Measurements from ENCODE around the gene FRMD4A. TPM values are rescaled to one million over a fixed set of nuclear protein-coding genes. Genes with fewer than 3 reads are reported as not detected.
"Not testable (repeated sequence)": the region's sequence is repeated elsewhere in the genome, so short reads cannot be mapped to it uniquely, and the experiment has no call there.

The FRMD4A gene
- total RNA-seq, 2 experiments from 2014 or later: 7.1 to 7.2 TPM

DNA sequence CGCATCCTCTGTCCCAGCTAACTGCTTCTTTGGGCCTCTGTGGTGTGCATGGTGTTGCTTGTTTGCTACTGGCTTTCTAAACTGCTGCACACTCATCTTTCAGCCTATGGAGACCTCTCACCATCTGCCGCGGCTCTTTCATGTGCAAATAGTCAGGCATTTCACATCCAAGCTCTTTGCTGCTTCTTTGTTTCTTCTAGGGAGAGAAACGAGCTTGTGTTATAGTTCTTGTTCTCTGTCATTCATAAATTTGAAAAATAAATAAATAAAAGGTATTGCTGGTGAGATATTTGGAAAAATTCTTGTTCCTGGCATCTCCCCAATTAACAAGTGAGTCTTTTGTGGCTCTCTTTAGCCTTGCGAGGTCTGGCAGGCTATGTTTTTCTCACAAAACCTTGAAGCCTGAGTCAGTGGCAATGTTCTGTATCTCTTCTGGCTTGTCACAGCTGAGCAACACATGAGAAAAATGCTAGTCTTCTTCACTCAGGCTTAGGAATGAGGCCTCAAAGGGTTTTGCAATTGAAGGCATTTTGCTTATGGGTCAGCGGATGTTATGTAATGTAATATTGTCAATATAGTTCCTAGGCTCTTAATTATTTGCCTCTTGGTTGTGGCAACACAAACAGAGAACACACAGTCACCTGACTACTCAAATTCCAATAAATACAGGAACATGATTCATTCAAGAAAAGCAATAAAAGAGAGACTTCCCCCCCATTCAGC is 274.0 kb downstream of the FRMD4A start:
- H3K27ac Mint-ChIP-seq: no peak overlapping the region
- no peak overlapping the region for H3K4me3 Mint-ChIP-seq
- H3K27me3 Mint-ChIP-seq: no peaks in the 10 kb centered on the region

DNA sequence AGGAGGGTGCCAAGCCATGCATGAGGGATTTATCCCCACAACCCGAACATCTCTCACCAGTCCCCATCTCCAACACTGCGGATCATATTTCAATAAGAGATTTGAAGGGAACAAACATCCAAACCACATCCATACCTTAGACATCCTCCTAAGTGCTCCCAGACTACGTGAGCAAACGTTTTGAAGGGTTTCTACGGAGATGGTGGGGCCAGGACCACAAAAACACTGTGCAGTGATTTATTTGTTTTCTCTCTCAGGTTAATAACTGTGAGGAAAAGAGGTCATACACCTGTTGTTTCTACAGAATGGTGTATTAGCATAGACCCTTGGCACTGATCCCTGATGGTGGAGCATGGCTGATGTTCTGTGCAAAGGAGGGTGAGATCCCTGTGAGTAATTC is 277.8 kb downstream of the FRMD4A start:
- H3K36me3 Mint-ChIP-seq: no peaks in the 10 kb centered on the region
- peaks cover 14% of the 10 kb centered on the region for H3K9me3 Mint-ChIP-seq
- DNase-seq: no peak
- H3K4me3 Mint-ChIP-seq: no peak overlapping the region
- H3K27ac Mint-ChIP-seq: no peak overlapping the region
- H3K27me3 Mint-ChIP-seq: no peaks in the 10 kb centered on the region
- no peaks in the 10 kb centered on the region for H3K4me1 Mint-ChIP-seq

More for the DNA sequence above, 274.0 kb downstream of the FRMD4A start:
- peaks cover 14% of the 10 kb centered on the region for H3K9me3 Mint-ChIP-seq
- DNase-seq: no peak
- no peaks in the 10 kb centered on the region for H3K4me1 Mint-ChIP-seq
- H3K36me3 Mint-ChIP-seq: no peaks in the 10 kb centered on the region

DNA sequence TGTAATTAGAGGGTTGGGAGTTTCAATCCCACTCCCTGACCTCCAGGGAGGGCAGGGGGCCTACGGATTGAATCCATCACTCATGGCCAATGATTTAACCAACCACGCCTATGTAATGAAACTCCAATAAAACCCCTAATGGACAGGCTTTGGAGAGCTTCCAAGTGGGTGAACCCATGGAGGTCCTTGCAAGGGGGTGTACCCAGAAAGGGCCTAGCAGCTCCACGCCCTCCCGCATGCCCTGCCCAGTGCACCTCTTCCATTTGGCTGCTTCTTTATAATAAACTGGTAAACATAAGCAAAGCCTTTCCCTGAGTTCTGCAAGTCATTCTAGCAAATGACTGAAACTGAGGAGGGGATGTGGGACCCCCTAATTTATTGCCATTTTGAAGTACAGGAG is 280.1 kb downstream of the FRMD4A start:
- H3K4me1 Mint-ChIP-seq: peaks cover 4% of the 10 kb centered on the region
- DNase-seq: no peak
- no peaks in the 10 kb centered on the region for H3K36me3 Mint-ChIP-seq
- H3K4me3 Mint-ChIP-seq: no peak overlapping the region
- H3K27me3 Mint-ChIP-seq: no peaks in the 10 kb centered on the region
- H3K9me3 Mint-ChIP-seq: peaks cover 14% of the 10 kb centered on the region
- no peak overlapping the region for H3K27ac Mint-ChIP-seq

DNA sequence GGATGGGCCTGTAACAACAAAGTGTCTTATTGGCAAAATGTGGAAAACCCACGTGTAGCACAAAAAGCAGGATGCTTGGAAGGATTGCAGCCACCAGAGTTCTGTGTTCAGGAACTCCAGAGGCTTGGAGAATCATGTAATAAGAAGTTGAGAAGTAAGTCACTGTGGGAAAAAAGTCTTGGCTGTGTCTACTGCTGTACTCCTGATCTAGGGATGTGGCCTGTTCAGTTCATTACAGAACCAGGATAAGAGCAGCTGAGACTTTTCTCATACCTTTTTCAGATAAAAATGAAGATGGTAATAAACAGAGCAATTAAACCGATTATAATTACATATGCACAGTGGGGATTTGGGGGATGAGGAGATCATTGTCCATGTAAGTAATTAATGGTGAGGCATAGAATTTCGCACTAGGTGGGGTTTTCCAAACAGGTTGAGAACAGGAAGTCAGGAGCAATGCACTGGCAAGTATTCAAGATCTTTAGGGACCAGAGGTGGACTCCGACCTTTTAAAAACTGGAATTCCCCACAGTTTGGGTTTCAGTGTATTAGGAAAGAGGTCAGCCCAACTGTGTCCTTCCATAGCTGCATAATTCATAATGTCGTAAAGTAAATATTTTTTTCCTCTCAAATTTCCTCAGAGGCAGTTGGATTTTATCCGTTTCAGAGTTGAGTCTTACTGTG is 281.7 kb downstream of the FRMD4A start:
- Mint-ChIP-seq H3K36me3 (no peaks in the 10 kb centered on the region), H3K27ac (no peak overlapping the region), H3K4me1 (peaks cover 4% of the 10 kb centered on the region), H3K27me3 (no peaks in the 10 kb centered on the region), H3K9me3 (peaks cover 8% of the 10 kb centered on the region), H3K4me3 (no peak overlapping the region)
- no peak for DNase-seq

DNA sequence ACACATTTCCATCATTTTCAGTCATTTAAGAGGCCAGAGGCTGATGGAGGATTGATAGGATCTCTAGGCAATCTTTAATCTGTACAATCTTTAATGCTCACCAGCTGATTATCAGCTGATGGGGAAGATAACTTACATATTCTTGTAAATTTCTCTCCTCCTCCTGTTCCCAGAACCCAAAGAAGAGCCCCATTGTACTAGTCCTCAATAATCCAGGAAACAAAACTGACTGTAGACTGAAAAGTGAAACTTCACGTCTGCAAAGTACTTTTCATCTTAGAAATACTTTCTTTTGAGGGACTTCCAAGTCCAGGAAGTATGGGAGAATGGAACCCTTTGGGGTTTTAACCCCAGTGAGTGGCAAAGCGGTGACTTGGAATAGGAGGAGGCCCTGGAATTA is 283.3 kb downstream of the FRMD4A start:
- H3K27ac Mint-ChIP-seq: no peak overlapping the region
- peaks cover 4% of the 10 kb centered on the region for H3K4me1 Mint-ChIP-seq
- H3K4me3 Mint-ChIP-seq: no peak overlapping the region
- no peak for DNase-seq
- no peaks in the 10 kb centered on the region for H3K36me3 Mint-ChIP-seq
- peaks cover 2% of the 10 kb centered on the region for H3K9me3 Mint-ChIP-seq
- peaks cover 4% of the 10 kb centered on the region for H3K27me3 Mint-ChIP-seq

DNA sequence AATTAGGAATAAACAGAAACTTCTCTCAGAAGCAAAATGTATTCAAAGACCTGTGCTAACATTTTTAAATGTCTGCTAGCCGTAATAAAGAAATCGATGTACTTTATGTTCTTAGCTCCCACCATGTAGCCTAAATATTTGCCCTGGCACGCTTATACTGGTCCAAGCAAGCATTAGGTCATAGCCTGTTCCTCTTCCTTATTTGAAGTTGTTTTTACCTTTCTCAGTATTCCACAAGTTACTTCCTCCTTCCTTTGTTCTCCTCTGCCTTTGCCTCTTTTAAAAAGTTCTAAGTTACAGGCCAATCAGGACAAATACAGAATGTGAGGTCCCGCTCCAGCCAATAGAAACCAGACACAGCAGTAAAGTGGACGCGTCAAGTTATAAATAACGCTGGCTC is 288.7 kb downstream of the FRMD4A start:
- H3K4me3 Mint-ChIP-seq, DNase-seq, H3K36me3 Mint-ChIP-seq, H3K27ac Mint-ChIP-seq, H3K27me3 Mint-ChIP-seq, H3K4me1 Mint-ChIP-seq, H3K9me3 Mint-ChIP-seq: not testable (repeated sequence)

DNA sequence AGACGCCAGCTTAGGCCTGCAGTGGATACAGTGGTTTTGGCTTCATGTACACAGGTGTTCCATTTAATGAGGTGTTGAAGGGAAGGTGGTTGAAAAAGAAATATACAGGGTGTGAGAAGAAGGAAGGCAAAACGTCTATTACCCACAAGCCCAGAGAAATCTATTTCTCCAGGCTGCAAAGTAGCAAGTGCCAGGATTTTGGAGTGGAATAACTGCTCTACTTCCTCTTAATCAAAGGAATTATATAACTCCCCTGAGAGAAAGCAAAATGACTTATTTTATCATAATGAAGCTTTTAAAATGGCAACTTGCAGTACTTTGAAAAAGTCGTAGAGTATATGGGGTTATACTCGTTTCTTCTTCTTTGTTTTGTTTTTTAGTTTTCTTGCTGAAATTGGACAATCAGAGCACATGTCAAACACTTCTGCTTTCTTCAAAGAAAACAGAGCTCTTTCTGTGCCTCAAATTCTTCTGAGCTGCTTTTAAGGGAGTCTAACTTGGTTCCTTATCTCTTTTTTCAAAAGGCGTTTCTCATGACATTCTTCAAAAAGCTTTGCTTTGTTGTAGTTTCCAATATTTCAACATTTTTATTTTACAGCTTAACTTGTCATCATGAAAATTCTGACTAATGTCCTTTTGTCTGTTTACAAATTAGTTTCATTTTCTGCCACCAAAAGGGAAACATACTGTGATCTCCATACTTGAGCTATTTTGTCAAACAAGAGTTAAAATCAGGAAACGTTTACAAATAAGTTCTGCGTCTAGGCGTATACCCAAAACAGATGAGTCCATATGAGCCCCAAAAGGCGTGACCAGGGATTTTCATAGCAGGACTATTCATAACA is 289.7 kb downstream of the FRMD4A start:
- H3K27me3 Mint-ChIP-seq: peaks cover 4% of the 10 kb centered on the region
- H3K4me3 Mint-ChIP-seq: no peak overlapping the region
- no peak for DNase-seq
- peaks cover 6% of the 10 kb centered on the region for H3K9me3 Mint-ChIP-seq
- H3K36me3 Mint-ChIP-seq: no peaks in the 10 kb centered on the region
- H3K27ac Mint-ChIP-seq: no peak overlapping the region
- H3K4me1 Mint-ChIP-seq: peaks cover 8% of the 10 kb centered on the region

DNA sequence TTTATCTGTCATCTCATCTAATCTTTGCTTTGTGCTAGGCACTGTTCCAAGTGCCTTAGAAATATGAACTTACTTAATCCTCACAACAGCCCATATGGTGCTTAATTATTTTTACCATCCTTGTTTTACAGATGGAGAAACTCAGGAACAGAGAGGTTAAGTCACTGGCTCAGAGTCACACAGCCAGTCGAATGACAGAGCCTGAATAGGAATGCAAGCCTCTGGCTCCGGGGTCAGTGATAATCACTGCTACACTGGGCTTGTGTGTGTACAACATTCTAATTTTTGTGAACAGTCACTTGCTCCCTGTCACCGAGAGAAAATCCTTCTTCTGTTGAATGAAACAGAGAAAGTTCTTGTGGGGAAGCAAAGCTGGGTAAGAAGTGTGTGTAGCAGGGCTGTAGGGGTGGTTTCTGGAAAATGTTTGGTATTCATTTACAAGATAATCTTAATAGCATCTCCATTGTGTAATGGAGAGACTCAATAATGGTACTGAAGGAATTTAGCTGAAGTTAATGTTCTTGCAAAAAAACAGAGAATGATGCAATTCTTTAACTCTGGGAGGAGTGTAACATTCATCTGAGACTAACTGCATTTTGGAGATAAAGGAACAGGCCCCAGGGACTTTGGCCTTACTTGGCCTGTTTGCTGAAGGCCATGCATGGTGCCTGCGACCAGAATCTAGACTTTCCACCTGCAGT is 290.6 kb downstream of the FRMD4A start:
- Mint-ChIP-seq H3K27ac (no peak overlapping the region), H3K36me3 (no peaks in the 10 kb centered on the region), H3K4me3 (no peak overlapping the region), H3K4me1 (peaks cover 8% of the 10 kb centered on the region), H3K9me3 (peaks cover 6% of the 10 kb centered on the region), H3K27me3 (peaks cover 4% of the 10 kb centered on the region)
- DNase-seq: no peak

DNA sequence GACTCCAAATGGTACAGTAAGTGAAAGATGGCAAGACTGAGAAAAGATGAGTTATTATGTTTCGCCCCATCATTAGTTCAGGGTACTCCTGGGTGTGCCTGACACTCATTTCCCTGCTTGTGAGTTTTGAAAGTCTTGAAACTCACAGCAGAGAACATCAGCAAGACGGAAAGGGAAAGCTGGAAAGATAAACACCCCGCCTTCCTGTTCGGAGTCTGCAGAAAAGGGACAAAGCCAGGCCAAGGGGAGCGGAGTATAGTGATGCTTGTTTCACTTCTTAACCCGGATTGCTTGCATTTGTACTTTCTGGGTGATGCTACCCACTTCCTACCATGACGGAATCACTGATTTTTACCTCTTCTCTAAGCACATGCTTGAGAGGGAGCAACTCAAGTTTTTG is 294.5 kb downstream of the FRMD4A start:
- no peak overlapping the region for H3K4me3 Mint-ChIP-seq

DNA sequence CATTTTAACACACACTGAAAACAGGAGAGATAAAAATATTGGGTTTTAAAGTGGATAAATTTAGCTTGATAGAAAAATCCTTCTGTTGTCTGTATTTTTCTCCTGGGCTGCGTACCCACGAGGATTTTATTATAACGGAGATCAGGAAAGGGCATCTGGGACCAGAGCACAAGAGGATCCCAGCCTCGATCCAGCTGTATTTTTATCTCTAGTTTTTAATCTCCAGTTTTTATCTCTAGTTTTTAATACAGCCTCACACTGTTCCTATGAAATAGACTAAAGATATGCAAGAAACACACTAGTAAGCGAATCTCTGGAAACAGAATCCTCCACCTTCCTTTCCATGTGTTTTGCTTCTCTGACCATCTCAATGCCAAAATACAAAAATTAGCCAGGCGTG is 295.2 kb downstream of the FRMD4A start:
- no peak overlapping the region for H3K27ac Mint-ChIP-seq
- H3K9me3 Mint-ChIP-seq: no peaks in the 10 kb centered on the region
- no peak overlapping the region for H3K4me3 Mint-ChIP-seq
- peaks cover 6% of the 10 kb centered on the region for H3K27me3 Mint-ChIP-seq
- DNase-seq: no peak
- no peaks in the 10 kb centered on the region for H3K36me3 Mint-ChIP-seq
- peaks cover 2% of the 10 kb centered on the region for H3K4me1 Mint-ChIP-seq

More for the DNA sequence above, 294.5 kb downstream of the FRMD4A start:
- peaks cover 8% of the 10 kb centered on the region for H3K4me1 Mint-ChIP-seq
- no peak overlapping the region for H3K27ac Mint-ChIP-seq
- DNase-seq: no peak
- H3K27me3 Mint-ChIP-seq: no peaks in the 10 kb centered on the region
- H3K9me3 Mint-ChIP-seq: no peaks in the 10 kb centered on the region
- H3K36me3 Mint-ChIP-seq: no peaks in the 10 kb centered on the region

DNA sequence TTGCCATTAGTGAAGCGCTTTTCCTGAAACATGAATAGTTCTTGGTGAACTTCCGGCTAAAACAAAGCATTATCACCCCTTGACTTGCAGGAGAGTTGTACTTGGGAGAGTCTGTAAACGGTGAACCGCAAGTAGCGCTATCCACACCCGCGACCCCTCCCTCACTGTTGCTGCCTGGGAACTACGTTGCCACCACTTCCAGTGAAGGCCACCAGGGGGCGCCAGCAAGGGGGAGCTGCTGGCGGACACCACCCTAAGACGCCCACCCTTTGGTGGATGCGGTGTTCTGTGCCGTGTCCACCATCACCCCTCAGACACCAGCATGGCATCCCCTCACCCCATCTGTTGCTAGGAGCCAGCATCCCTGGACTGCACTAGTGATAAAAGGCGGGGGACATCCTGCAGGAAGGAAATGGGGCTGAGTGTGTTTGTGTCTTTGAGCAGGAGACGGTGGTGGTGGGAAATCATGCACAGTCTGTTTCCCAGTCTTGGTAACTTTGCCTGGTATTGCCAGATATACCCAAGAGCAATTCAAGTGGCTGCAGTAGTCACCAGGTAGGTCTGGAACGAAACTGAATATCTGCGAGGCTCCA is 298.2 kb downstream of the FRMD4A start:
- H3K9me3 Mint-ChIP-seq: no peaks in the 10 kb centered on the region
- no peak overlapping the region for H3K27ac Mint-ChIP-seq
- peaks cover 6% of the 10 kb centered on the region for H3K27me3 Mint-ChIP-seq
- DNase-seq: peak; percentile 42
- peaks cover 2% of the 10 kb centered on the region for H3K4me1 Mint-ChIP-seq
- no peaks in the 10 kb centered on the region for H3K36me3 Mint-ChIP-seq
- H3K4me3 Mint-ChIP-seq: no peak overlapping the region

DNA sequence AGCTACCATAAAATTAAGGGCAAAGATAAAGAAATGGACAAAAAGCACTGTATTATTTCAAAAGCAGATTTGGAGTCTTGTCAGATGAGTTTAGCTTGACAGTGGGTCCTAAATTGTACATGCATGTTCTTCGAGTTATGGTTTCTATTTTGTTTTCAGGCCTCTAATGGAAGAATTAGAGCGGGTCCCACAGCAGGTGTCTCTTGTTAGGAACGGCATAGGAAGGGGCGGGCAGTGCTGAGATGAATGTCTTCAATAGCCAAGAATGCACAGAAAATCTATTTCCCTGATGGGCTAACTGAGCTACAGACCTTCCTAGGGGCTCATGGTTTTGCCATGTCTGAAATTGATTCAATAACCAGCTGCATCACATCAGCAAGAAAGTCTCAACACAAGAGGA is 304.4 kb downstream of the FRMD4A start:
- peaks cover 21% of the 10 kb centered on the region for H3K27me3 Mint-ChIP-seq
- H3K27ac Mint-ChIP-seq: no peak overlapping the region
- no peak for DNase-seq
- peaks cover 8% of the 10 kb centered on the region for H3K4me1 Mint-ChIP-seq
- H3K9me3 Mint-ChIP-seq: no peaks in the 10 kb centered on the region
- no peaks in the 10 kb centered on the region for H3K36me3 Mint-ChIP-seq
- no peak overlapping the region for H3K4me3 Mint-ChIP-seq

DNA sequence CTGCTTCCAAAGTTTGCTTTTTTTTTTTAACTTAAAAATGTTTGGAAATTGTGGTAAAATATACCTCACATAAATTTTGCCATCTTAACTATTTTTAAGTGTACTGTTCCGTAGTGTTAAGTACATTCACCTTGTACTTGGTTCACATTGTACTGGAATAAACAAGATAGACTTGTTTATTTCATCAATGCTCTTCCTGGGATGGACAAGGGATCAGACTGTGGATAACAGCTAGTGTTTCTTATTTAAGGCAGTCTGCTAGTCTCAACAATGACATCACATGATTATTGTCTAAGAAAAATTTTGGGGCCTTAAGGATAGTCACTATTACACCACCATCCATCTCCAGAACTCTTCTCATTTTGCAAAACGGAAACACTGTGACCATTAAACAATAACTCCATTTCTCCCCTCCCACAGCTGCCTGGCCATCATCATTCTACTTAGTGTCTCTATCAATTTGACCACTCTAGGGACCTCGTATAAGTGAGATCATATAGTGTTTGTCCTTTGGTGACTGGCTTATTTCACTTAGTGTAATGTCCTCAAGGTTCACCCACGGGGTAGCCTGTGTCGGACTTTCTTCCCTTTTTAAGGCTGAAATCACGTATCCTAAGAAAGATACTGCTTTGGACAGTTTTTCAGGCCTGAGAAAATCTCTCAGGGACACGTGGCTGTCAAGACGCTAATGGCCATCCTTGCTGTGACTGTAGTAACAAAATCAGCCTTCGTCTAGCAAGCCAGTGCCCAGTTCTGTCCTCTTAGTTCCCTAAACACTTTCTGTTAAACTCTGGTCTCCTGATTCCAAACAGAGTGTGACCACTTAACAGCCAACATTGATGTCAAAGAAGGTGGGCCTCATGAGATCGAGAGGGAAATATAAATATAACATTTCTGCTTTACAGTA is 305.2 kb downstream of the FRMD4A start:
- DNase-seq: no peak
- Mint-ChIP-seq H3K9me3 (no peaks in the 10 kb centered on the region), H3K27ac (no peak overlapping the region), H3K4me1 (peaks cover 8% of the 10 kb centered on the region), H3K4me3 (no peak overlapping the region), H3K27me3 (peaks cover 21% of the 10 kb centered on the region), H3K36me3 (no peaks in the 10 kb centered on the region)
